ACC112 (cell line): Measurements from ENCODE around the gene RAB31.

Experiments
- H2AFZ ChIP-seq: fragments of 200-600 bp; sonication (generic); one replicate; pipeline ENCODE4 v1.6.0; 2017; ENCODE audit warnings: antibody characterized with exemption, low read length; ENCODE audit not compliant: unreplicated experiment
- H3K27ac ChIP-seq: fragments of 200-600 bp; sonication (generic); 2 replicates; pipeline ENCODE4 v1.5.1; 2014; ENCODE audit warnings: low read depth, mild to moderate bottlenecking, antibody characterized with exemption, low read length, moderate library complexity
- H3K27me3 ChIP-seq: fragments of 200-600 bp; sonication (generic); 2 replicates; pipeline ENCODE4 v1.6.1; 2014; ENCODE audit warnings: mild to moderate bottlenecking, antibody characterized with exemption, low read length, moderate library complexity, mixed read lengths; ENCODE audit not compliant: insufficient read depth
- H3K36me3 ChIP-seq: fragments of 200-600 bp; sonication (generic); 2 replicates; pipeline ENCODE4 v1.6.1; 2016; ENCODE audit warnings: mild to moderate bottlenecking, antibody characterized with exemption, low read length, moderate library complexity, mixed read lengths; ENCODE audit not compliant: insufficient read depth
- H3K4me1 ChIP-seq: fragments of 200-600 bp; sonication (generic); one replicate; pipeline ENCODE4 v1.6.1; 2016; ENCODE audit warnings: low read length, mixed read lengths; ENCODE audit not compliant: insufficient read depth, unreplicated experiment, control insufficient read depth
- H3K4me3 ChIP-seq: fragments of 200-600 bp; sonication (generic); 2 replicates; pipeline ENCODE4 v1.5.1; 2014; ENCODE audit warnings: mild to moderate bottlenecking, low read depth, low read length
- H3K79me2 ChIP-seq: fragments of 200-600 bp; sonication (generic); one replicate; pipeline ENCODE4 v1.6.0; 2016; ENCODE audit warnings: low read length; ENCODE audit not compliant: control insufficient read depth, unreplicated experiment, insufficient read depth

RAB31 gene

DNA sequence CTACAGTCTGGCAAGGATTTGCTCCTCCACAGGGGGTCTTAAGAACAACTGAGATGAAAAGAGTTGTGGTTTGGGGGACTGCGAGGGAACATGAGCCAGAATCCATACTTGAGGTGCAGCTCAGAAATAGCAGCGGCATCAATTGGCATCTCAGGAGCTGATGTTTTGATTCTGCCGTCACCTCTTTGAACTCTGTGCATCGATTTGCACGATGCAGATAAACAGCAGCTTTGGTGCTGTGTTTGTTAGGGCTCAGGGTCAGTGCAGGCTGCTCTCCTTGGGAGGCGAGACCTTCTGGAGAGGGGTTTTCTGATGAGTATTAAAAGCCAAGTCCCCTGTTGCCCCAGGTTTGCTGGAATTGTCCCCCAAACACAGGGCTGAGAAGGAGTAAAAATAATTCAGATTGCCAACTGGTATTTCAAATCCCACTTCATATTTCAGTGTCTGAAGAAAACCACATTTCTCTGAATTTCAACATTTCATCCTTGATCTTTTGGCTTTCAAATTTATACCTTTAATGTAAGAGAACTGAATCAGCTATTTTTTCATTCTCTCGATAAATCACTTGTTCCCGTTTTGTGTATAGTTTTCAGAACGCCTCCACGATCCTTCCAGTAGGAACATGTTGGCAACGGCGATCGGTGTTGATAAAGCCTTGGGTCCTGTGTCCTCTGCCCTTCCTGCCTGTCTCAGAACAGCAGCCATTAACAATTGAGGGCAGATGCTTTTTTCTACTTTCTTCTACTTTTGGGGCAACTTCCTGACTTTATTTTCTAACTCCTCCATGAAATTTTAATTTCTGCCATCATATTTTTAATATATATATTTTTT is 65.0 kb downstream of the RAB31 start:
- no peak overlapping the region for H3K27ac ChIP-seq
- no peaks in the 10 kb centered on the region for H3K36me3 ChIP-seq
- H3K4me3 ChIP-seq, result no peak overlapping the region
- H2AFZ ChIP-seq, result no peak overlapping the region
- peaks cover 11% of the 10 kb centered on the region for H3K79me2 ChIP-seq
- peaks cover 5% of the 10 kb centered on the region for H3K4me1 ChIP-seq
- H3K27me3 ChIP-seq, result no peaks in the 10 kb centered on the region

GRCh38 chr18:9774150-9774549 is 66.0 kb downstream of the RAB31 start:
- Histone ChIP-seq H3K4me1 (peaks cover 5% of the 10 kb centered on the region), H3K36me3 (no peaks in the 10 kb centered on the region), H3K27ac (no peak overlapping the region), H3K27me3 (no peaks in the 10 kb centered on the region), H2AFZ (no peak overlapping the region), H3K79me2 (peaks cover 11% of the 10 kb centered on the region), H3K4me3 (no peak overlapping the region)

DNA sequence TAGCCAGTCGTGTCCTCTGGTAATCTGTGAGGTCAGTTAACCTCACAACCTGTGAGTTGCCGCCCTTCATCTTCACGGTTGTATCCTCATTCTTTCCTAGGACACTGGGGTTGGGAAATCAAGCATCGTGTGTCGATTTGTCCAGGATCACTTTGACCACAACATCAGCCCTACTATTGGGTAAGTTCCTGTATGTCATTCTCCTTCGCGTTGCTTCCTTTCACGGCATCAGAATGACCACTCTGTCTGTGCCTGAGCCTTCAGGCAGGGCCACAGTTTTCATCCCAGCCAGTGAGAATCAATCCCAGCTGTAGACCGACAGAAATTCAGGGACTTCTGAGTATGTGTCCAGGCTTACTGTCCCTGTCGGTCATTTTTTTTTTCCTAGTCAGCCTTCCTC is 67.1 kb downstream of the RAB31 start:
- H3K4me1 ChIP-seq, result peaks cover 15% of the 10 kb centered on the region
- H2AFZ ChIP-seq, result no peak overlapping the region
- H3K27me3 ChIP-seq, result no peaks in the 10 kb centered on the region
- peaks cover 11% of the 10 kb centered on the region for H3K79me2 ChIP-seq
- H3K4me3 ChIP-seq, result no peak overlapping the region
- H3K27ac ChIP-seq, result no peak overlapping the region
- H3K36me3 ChIP-seq, result no peaks in the 10 kb centered on the region

DNA sequence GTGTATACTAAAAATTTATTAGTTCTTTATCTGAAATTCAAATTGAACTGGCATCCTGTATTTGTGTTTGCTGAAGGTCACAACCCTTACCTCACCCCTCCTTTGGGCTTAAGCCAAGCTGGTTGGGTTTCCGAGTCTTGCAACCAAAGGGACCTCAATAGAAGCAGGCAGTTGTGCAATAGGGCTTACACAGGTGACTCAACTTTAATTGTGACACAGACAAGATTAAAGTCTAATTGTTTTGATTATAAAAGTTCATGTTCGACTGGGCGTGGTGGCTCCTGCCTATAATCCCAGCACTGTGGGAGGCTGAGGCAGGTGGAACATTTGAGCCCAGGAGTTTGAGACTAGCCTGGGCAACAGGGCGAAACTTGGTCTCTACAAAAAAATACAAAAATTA is 71.5 kb downstream of the RAB31 start:
- peaks cover 3% of the 10 kb centered on the region for H3K79me2 ChIP-seq
- H3K4me1 ChIP-seq, result peaks cover 30% of the 10 kb centered on the region
- no peak overlapping the region for H3K4me3 ChIP-seq
- no peaks in the 10 kb centered on the region for H3K27me3 ChIP-seq
- no peak overlapping the region for H3K27ac ChIP-seq
- H2AFZ ChIP-seq, result no peak overlapping the region
- H3K36me3 ChIP-seq, result no peaks in the 10 kb centered on the region

- no peaks in the 10 kb centered on the region for H3K36me3 ChIP-seq
- peaks cover 36% of the 10 kb centered on the region for H3K4me1 ChIP-seq
- no peak overlapping the region for H2AFZ ChIP-seq
- H3K4me3 ChIP-seq, result no peak overlapping the region
- H3K27ac ChIP-seq, result peak overlapping the region; percentile 23
- no peaks in the 10 kb centered on the region for H3K27me3 ChIP-seq
- peaks cover 3% of the 10 kb centered on the region for H3K79me2 ChIP-seq
Observed at GRCh38 chr18:9782073-9782857, 74.2 kb downstream of the RAB31 start.

- no peaks in the 10 kb centered on the region for H3K36me3 ChIP-seq
- H3K27me3 ChIP-seq, result no peaks in the 10 kb centered on the region
- peaks cover 30% of the 10 kb centered on the region for H3K4me1 ChIP-seq
- H2AFZ ChIP-seq, result no peak overlapping the region
- no peak overlapping the region for H3K4me3 ChIP-seq
- peak overlapping the region; percentile 8; the same call in 1 of the 2 replicates for H3K27ac ChIP-seq
- H3K79me2 ChIP-seq, result peaks cover 3% of the 10 kb centered on the region
Observed at GRCh38 chr18:9786631-9787030, 78.5 kb downstream of the RAB31 start.

DNA sequence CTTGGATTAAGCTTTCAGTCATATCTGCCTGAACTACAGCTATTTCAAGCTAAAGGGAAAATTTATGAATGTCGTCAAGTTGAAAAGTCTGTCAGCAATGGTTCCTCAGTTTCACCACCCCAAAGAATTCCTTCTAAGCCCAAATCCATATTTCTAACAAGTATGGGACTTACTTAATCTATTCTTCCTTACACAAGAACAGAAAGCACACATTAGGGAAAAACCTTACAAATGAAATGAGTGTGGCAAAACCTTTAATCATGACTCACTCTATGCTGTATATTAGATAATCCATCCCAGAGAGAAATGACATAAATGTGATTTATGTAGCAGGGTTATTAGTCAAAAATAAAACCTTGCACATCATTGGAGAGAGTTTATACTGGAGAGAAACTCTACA is 78.9 kb downstream of the RAB31 start:
- Histone ChIP-seq H3K27me3 (no peaks in the 10 kb centered on the region), H3K36me3 (no peaks in the 10 kb centered on the region), H3K79me2 (peaks cover 3% of the 10 kb centered on the region), H3K4me3 (no peak overlapping the region), H2AFZ (no peak overlapping the region), H3K4me1 (peaks cover 26% of the 10 kb centered on the region), H3K27ac (peak overlapping the region; percentile 38; the same call in 1 of the 2 replicates)

- Histone ChIP-seq H3K27ac (peak overlapping the region; percentile 38; the same call in 1 of the 2 replicates), H3K36me3 (peaks cover 3% of the 10 kb centered on the region; the same call in 1 of the 2 replicates)
Observed at GRCh38 chr18:9787712-9788111, 79.6 kb downstream of the RAB31 start.

GRCh38 chr18:9788140-9788539 is 80.0 kb downstream of the RAB31 start:
- H2AFZ ChIP-seq, result no peak overlapping the region
- peak overlapping the region; percentile 38; the same call in 1 of the 2 replicates for H3K27ac ChIP-seq
- no peak overlapping the region for H3K4me3 ChIP-seq
- peaks cover 17% of the 10 kb centered on the region for H3K4me1 ChIP-seq
- H3K27me3 ChIP-seq, result no peaks in the 10 kb centered on the region
- H3K79me2 ChIP-seq, result peaks cover under 1% of the 10 kb centered on the region
- peaks cover 6% of the 10 kb centered on the region; the same call in 1 of the 2 replicates for H3K36me3 ChIP-seq

More at GRCh38 chr18:9787712-9788111, 79.6 kb downstream of the RAB31 start:
- Histone ChIP-seq H3K79me2 (peaks cover 3% of the 10 kb centered on the region), H3K4me1 (peaks cover 21% of the 10 kb centered on the region), H2AFZ (no peak overlapping the region), H3K27me3 (no peaks in the 10 kb centered on the region), H3K4me3 (no peak overlapping the region)

DNA sequence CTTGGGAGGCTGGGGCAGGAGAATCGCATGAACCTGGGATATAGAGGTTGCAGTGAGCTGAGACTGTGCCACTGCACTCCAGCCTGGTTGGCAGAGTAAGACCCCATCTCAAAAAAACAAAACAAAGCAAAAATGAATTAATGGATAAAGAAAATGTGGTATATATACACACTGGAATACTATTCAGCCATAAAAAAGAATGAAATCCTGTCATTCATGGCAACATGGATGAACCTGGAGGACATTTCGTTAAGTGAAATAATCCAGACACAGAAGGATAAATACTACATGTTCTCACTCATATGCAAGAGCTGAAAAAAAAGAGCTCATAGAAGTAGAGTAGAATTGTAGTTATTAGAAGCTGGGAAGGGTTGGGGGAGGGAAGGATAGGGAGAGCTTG is 80.8 kb downstream of the RAB31 start:
- Histone ChIP-seq H3K27ac (no peak overlapping the region), H3K79me2 (no peaks in the 10 kb centered on the region), H3K36me3 (peaks cover 6% of the 10 kb centered on the region), H2AFZ (no peak overlapping the region), H3K27me3 (no peaks in the 10 kb centered on the region), H3K4me3 (no peak overlapping the region), H3K4me1 (peaks cover 16% of the 10 kb centered on the region)
